Measurements from ENCODE around the gene LRRC74A. TPM values are rescaled to one million over a fixed set of nuclear protein-coding genes. Genes with fewer than 3 reads are reported as not detected.

LRRC74A gene
- total and polyA plus RNA-seq, 10 of the 15 experiments (the other 5 are each of a cell fraction or from before 2014, with no cell fraction given) = not detected

DNA sequence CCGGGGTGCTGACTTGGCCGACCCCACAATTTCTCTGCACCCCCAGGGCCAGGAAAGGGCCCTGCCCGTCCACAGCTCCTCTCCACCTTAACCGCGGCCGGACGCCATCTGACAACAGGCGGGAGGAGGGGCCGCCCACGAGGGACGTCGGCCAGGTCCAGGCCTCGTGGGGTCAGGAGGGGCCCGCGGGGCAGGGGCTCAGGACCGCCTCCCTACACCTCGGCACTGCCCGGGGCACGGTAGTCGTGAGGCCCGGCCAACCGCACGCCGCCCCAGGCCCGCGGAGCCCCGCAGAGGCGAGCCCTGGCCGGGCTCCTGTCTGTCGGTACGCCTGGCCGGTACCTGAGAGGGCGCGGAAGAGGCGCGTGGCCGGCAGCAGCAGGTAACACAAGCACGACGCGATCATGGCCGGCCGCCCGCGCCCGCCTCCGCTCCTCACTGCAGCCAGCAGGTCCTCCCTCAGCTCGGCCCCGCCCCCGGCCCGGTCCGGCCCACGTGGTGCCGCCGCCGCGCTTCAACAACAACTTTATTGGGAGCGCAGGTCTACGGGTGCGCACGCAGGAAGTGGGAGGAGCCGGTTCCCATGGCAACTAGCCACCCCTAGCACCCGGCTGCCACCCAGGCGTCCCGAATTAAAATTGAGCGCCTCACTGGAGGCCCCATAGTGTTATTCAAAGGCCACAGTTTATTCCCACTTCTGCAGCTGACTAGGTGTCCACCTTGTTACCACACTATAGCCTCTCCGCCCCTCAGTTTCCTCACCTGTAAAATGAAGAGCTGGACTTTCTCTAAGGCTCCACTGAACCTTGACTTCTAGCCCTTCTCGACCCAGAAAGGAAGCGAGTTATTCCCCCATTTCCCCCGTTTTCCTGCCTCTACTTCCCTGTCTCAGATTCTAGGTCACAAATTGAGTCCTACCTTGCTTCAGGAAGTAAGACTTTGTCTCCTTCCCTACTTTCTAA is 13.5 kb upstream of the LRRC74A start, which contains the start of gene ANGEL1 (continued):
- TF ChIP-seq CHD2 (IDR thresholded peaks at IDR 0.05; ENCODE audit: borderline replicate concordance, low read depth, low read length) = no peak
- TF ChIP-seq, protein P1, sequence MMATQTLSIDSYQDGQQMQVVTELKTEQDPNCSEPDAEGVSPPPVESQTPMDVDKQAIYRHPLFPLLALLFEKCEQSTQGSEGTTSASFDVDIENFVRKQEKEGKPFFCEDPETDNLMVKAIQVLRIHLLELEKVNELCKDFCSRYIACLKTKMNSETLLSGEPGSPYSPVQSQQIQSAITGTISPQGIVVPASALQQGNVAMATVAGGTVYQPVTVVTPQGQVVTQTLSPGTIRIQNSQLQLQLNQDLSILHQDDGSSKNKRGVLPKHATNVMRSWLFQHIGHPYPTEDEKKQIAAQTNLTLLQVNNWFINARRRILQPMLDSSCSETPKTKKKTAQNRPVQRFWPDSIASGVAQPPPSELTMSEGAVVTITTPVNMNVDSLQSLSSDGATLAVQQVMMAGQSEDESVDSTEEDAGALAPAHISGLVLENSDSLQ (IDR thresholded peaks at IDR 0.05) = peak; percentile 63
- no peak for TF ChIP-seq EP300 (IDR thresholded peaks at IDR 0.05; ENCODE audit: borderline replicate concordance in 1 of 2, control insufficient read depth in 1 of 2, low read depth in 2 of 2, low read length in 2 of 2)
- TF ChIP-seq, protein P2, sequence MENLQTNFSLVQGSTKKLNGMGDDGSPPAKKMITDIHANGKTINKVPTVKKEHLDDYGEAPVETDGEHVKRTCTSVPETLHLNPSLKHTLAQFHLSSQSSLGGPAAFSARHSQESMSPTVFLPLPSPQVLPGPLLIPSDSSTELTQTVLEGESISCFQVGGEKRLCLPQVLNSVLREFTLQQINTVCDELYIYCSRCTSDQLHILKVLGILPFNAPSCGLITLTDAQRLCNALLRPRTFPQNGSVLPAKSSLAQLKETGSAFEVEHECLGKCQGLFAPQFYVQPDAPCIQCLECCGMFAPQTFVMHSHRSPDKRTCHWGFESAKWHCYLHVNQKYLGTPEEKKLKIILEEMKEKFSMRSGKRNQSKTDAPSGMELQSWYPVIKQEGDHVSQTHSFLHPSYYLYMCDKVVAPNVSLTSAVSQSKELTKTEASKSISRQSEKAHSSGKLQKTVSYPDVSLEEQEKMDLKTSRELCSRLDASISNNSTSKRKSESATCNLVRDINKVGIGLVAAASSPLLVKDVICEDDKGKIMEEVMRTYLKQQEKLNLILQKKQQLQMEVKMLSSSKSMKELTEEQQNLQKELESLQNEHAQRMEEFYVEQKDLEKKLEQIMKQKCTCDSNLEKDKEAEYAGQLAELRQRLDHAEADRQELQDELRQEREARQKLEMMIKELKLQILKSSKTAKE (IDR thresholded peaks at IDR 0.05; ENCODE audit: low read depth, poor library complexity, severe bottlenecking) = no peak
- TF ChIP-seq ZNF622 (IDR thresholded peaks at IDR 0.05) = no peak
- TF ChIP-seq, protein P3, sequence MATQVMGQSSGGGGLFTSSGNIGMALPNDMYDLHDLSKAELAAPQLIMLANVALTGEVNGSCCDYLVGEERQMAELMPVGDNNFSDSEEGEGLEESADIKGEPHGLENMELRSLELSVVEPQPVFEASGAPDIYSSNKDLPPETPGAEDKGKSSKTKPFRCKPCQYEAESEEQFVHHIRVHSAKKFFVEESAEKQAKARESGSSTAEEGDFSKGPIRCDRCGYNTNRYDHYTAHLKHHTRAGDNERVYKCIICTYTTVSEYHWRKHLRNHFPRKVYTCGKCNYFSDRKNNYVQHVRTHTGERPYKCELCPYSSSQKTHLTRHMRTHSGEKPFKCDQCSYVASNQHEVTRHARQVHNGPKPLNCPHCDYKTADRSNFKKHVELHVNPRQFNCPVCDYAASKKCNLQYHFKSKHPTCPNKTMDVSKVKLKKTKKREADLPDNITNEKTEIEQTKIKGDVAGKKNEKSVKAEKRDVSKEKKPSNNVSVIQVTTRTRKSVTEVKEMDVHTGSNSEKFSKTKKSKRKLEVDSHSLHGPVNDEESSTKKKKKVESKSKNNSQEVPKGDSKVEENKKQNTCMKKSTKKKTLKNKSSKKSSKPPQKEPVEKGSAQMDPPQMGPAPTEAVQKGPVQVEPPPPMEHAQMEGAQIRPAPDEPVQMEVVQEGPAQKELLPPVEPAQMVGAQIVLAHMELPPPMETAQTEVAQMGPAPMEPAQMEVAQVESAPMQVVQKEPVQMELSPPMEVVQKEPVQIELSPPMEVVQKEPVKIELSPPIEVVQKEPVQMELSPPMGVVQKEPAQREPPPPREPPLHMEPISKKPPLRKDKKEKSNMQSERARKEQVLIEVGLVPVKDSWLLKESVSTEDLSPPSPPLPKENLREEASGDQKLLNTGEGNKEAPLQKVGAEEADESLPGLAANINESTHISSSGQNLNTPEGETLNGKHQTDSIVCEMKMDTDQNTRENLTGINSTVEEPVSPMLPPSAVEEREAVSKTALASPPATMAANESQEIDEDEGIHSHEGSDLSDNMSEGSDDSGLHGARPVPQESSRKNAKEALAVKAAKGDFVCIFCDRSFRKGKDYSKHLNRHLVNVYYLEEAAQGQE (IDR thresholded peaks at IDR 0.05; ENCODE audit: low read depth, low read length) = no peak
- TF ChIP-seq, protein P4, sequence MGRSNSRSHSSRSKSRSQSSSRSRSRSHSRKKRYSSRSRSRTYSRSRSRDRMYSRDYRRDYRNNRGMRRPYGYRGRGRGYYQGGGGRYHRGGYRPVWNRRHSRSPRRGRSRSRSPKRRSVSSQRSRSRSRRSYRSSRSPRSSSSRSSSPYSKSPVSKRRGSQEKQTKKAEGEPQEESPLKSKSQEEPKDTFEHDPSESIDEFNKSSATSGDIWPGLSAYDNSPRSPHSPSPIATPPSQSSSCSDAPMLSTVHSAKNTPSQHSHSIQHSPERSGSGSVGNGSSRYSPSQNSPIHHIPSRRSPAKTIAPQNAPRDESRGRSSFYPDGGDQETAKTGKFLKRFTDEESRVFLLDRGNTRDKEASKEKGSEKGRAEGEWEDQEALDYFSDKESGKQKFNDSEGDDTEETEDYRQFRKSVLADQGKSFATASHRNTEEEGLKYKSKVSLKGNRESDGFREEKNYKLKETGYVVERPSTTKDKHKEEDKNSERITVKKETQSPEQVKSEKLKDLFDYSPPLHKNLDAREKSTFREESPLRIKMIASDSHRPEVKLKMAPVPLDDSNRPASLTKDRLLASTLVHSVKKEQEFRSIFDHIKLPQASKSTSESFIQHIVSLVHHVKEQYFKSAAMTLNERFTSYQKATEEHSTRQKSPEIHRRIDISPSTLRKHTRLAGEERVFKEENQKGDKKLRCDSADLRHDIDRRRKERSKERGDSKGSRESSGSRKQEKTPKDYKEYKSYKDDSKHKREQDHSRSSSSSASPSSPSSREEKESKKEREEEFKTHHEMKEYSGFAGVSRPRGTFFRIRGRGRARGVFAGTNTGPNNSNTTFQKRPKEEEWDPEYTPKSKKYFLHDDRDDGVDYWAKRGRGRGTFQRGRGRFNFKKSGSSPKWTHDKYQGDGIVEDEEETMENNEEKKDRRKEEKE (IDR thresholded peaks at IDR 0.05) = no peak
- TF ChIP-seq NR2C2 (IDR thresholded peaks at IDR 0.05; ENCODE audit: borderline replicate concordance, control insufficient read depth, insufficient read length, low read depth) = no peak
- peak; percentile 81 for TF ChIP-seq RAD51 (IDR thresholded peaks at IDR 0.05)
- peak; percentile 60; the same call in 1 of the 2 replicates for TF ChIP-seq SMAD5 (IDR thresholded peaks at IDR 0.05; ENCODE audit: low read depth)
- peak; percentile 29; the same call in 1 of the 2 replicates for TF ChIP-seq ZBED1 (IDR thresholded peaks at IDR 0.05; ENCODE audit: borderline replicate concordance)
- TF ChIP-seq, protein P5, sequence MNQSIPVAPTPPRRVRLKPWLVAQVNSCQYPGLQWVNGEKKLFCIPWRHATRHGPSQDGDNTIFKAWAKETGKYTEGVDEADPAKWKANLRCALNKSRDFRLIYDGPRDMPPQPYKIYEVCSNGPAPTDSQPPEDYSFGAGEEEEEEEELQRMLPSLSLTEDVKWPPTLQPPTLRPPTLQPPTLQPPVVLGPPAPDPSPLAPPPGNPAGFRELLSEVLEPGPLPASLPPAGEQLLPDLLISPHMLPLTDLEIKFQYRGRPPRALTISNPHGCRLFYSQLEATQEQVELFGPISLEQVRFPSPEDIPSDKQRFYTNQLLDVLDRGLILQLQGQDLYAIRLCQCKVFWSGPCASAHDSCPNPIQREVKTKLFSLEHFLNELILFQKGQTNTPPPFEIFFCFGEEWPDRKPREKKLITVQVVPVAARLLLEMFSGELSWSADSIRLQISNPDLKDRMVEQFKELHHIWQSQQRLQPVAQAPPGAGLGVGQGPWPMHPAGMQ (IDR thresholded peaks at IDR 0.05; ENCODE audit: borderline replicate concordance) = no peak
- peak; percentile 53; the same call in 1 of the 2 replicates for TF ChIP-seq ZNF384 (IDR thresholded peaks at IDR 0.05; ENCODE audit: borderline replicate concordance, low read depth, low read length)
- no peak for TF ChIP-seq HDAC2 (IDR thresholded peaks at IDR 0.05)
- no peak for TF ChIP-seq HDAC6 (IDR thresholded peaks at IDR 0.05; ENCODE audit: unreplicated experiment)
- TF ChIP-seq ZNF274 (IDR thresholded peaks at IDR 0.05; ENCODE audit: insufficient read depth, insufficient read length) = no peak
